Dedifferentiated amniotic fluid mesenchymal stem cell (primary cell): ENCODE data around the gene GPR119.
"Not testable (repeated sequence)": the region's sequence is repeated elsewhere in the genome, so short reads cannot be mapped to it uniquely, and the experiment has no call there.

Experiments
- DNase-seq: peaks from one replicate; pipeline ENCODE4 v3.0.0-alpha.2; 2016; ENCODE audit errors: extremely low spot score

Gene GPR119

GRCh38 chrX:130385520-130385919, at the start of gene GPR119:
TSS of gene GPR119 (minus strand) at chrX:130385674. CDS start at chrX:130385447, 227 bp downstream.
- DNase-seq, result no peak

DNA sequence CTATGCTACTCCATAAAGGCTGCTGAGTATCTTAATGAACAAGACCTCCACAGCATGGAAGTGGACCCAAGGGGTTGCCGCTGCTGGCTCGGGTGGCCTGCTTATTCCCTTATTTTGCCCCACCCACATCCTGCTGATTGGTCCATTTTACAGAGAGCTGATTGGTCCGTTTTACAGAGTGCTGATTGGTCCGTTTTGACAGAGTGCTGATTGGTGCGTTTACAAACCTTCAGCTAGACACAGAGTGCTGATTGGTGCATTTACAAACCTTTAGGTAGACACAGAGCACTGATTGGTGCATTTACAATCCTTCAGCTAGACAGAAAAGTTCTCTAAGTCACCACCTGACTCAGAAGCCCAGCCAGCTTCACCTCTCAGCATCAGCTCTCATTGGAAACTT, 43.8 kb upstream of the GPR119 start:
- DNase-seq, result not testable (repeated sequence)

DNA sequence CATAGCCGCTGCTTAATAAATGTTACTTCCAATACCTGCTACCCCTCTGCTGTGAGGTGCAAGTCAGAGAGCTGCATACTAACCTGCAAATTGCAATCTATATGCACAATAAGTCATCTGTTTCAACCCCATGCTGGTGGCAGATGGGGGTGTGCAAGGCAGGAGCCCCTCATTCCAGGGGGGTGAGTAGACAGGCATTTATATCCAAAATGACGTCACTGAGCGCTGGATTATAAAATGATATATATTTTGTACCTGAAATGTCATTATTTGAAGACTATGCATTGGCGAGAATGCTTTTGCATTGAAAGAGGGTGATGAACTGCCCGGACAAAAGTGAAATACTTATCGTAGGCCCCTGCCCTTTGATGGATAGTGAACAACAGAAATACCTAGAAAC, 41.1 kb upstream of the GPR119 start:
- DNase-seq, result no peak

DNA sequence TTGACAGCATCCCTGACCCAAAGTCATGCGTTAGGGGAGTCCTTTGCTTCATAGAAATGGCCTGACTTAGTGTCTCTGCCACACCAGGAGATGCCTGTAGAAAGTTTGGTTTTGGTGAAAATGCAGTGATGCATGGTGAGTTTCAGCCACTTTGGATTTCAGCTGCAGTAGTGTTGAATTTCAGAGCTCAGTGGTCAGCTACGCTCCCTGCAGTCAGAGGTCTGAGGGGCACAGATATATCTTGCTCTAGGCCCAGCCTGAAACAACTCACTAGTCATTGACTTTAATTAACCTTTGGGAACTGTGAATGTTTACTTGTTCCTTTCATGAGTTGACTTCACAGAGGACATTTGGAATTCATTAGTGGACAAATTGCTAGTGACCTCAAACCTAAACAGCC, 33.8 kb upstream of the GPR119 start:
- no peak for DNase-seq

DNA sequence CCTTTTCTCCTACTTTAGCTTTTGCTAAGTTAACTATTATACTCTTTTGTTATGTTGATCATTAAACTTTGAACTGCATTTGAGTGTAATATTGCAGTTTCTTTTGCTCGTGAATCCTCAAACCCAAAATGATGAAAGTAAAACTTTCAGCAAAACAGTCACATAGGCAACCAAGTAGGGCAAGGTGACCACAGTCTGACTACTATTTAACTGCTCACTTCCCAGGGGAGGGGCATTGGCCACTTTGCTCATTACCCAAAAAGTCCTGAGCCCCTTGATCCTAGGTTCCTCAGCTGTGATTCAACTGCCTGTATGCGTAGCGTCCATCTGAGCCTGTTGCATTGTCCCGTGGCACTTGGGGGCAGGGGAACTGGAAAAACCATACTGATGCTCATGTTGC, 33.3 kb upstream of the GPR119 start:
- no peak for DNase-seq

GRCh38 chrX:130418066-130418465, 32.6 kb upstream of the GPR119 start:
- no peak for DNase-seq

- DNase-seq, result no peak
Measured at GRCh38 chrX:130416785-130417184, 31.3 kb upstream of the GPR119 start.

GRCh38 chrX:130415201-130415600, 29.7 kb upstream of the GPR119 start:
- DNase-seq, result no peak

GRCh38 chrX:130414800-130415199, 29.3 kb upstream of the GPR119 start:
- DNase-seq, result no peak

DNA sequence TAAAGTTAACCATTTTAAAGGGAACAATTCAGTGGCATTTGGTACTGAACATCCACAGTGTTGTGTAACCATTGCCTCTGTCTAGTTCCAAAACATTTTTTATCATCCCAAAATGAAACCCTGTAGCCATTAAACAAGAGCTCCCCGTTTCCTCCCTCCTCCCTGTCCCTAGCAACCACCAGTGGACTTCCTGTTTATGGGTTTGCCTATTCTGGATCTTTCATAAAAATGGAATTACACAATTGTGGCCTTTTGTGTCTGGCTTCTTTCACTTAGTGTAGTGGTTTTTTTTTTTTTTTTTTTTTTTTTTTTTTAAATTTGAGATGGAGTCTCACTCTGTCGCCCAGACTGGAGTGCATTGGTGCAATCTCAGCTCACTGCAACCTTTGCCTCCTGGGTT, 27.9 kb upstream of the GPR119 start:
- no peak for DNase-seq

GRCh38 chrX:130402208-130402684, 16.8 kb upstream of the GPR119 start:
- no peak for DNase-seq

DNA sequence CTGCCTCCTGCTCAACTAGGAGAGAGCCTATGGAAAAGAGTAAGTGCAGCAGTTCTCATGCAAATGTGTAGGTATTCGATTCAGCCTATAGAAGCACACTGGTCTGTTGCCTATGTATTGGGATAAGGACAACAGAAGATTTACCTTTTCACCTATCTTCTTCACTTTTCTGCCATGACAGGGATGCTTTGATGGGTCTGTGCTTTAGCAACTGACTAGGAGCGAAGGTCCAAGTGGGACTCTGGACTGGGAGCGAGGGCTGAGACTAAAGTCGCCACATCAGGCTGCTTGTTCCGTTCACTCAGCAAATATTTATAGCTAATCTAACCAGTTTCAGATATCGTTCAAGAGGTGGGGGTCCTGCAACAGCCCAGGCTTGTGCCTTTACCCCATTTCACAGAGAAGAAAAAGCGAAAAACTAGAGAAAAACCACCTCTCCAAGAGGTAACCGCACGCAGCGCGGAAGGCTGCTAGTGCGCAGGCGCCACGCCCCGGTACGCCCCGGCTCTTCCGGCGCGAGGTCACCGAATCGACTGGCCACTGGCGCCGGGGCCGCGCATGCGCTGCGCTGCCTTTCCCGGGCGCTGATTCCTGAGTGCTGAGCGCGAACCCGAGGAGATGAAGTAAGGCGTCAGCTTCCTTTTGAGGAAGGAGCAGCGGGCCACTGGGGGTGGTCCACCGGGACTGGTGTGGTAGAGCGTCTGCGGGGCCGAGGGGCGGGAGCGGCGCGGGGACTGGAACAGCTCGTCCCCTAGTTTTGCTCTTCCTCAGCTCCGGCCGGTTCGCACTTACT, 16.1 kb upstream of the GPR119 start, which contains the start of gene RBMX2:
TSS of gene RBMX2 (plus strand) at position 573 of the 793 bp plus-strand sequence. CDS start at position 619, 46 bp downstream.
- DNase-seq, result peak; percentile 42

- DNase-seq, result no peak
Measured at GRCh38 chrX:130395341-130395740, 9.9 kb upstream of the GPR119 start.

DNA sequence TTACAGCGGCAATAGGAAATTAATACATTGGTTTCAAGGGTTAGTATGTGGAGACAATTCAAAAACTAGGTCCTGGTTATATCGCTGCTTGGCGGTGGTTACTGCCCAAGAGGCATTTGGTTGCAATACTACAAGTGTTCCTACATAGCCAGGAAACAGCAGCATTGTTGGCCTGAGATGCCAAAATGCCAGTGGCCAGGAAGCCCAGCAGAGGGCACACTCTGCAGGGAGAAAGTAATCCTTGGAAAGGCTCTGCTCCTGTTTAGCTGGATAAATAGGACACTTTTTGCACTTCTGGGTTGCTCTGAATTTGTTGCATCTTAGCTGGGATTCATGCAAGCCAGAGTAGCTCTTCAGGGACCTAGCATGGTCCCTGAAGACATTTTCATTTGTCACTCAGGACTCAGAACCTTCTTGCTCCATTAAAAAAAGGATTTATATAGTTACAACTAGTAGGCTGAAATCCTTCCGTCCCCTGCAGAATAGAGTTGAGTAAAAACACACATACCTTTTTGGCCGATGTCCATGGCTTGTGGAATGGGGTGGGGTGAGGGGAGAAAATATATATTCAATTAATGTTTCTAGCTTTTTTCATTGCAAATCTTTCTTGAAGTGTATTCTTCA, 8.1 kb upstream of the GPR119 start:
- peak; percentile 56 for DNase-seq

GRCh38 chrX:130386408-130386808, 934 bp upstream of the GPR119 start:
- no peak for DNase-seq

DNA sequence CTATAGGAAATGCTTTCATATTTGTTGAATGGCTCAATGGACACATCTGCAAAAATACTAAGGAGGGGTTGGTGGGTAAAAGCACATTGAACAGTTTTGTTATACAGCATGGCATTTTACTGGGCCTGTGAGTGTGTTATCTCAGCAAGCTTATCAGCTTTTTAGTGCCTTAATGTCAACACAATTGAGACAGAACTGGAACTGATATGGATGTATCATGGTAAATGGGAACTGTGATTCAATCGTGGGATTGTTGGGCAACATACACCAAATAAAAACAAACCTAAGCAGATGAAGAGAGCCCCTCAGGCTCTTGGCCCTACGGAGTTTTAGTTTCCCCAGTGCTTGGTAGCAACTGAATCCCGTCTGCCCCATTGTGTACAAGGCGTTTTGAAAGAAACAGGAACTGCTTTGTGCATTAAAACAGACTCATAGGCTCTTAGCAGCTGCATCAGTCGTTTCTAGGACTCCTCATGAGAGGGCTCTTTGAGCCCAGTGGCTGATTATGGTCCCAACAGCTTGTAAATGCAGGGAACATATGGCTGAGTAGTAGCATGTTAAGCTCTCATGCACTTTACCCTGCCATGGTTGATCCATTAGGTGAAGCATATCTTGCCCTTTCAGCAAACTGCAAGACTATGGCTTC, 7.3 kb downstream of the GPR119 start:
- no peak for DNase-seq

- DNase-seq, result no peak
Measured at GRCh38 chrX:130376077-130376476, 9.4 kb downstream of the GPR119 start.

DNA sequence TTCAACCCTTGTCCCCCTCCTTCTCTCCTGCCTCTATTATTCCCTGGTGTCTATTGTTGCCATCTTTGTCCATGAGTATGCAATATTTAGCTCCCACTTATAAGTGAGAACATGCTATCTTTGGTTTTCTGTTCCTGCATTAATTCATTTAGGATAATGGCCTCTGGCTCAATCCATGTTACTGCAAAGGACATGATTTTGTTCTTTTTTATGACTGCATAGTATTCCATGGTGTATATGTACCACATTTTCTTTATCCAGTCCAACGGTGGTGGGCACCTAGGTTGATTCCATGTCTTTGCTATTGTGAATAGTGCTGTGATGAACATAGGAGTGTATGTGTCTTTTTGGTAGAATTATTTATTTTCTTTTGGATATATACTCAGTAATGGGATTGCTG, 33.4 kb downstream of the GPR119 start:
- DNase-seq, result not testable (repeated sequence)

DNA sequence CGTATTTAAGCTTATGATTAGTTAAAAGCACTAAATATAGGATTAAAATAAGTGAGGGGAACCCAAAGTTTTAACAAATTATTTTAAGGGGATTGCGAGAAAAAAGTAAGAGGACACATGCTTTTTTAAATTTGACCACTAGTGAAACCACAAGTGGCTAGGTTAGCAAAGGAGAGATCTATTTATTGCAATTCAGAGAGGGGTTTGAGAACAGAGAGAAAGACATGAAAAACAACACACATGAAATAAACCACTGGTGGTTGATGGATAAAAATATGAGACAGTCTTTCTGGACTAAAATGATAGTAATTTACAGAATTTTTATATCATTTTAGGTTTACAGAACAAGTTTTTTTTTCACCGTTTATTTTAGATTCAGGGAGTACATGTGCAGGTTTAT, 33.9 kb downstream of the GPR119 start:
- DNase-seq, result no peak

- no peak for DNase-seq
Measured at GRCh38 chrX:130347321-130347720, 38.2 kb downstream of the GPR119 start.

- no peak for DNase-seq
Measured at GRCh38 chrX:130343411-130343810, 42.1 kb downstream of the GPR119 start.

DNA sequence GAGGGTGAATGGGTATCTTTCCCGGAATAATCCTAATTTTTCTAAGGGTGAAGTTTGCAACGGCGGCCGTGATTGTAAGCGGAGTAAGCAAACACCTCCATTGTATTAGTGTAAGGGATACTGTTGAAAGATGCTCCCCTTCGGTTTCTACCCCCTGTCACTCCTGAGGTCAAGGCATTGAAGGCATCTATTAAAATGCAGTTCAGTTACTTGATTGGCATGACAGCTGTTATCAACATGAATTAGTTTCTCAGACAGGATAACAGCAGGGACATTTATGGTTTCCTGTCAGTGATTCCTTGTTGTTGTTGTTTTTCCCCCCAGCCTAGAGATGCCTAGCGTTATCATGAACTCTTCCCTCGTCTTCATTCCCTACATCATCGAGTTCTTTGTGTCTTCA, 45.2 kb downstream of the GPR119 start:
- no peak for DNase-seq
